Measurements from ENCODE around the gene CTDP1.

DNA sequence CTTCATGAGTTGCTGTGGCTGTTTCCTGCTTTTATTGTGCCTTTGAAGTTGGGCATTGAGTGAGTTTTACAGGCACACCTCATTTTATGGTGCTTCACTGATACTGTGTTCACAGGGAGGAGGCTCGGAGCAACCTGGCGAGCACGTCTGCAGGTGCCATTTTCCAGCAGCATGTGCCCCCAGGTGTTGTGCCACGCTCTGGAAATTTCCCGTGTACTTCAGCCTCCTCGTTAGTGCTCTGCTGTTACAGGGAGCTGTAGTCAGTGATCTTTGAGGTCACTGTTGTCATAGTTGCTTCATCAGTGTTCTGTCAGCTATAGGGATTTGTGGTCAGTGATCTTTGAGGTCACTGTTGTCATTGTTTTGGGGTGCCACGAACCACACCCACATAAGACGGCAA is 20.1 kb downstream of the CTDP1 start:
- TF ChIP-seq POLR2A (IDR thresholded peaks at IDR 0.05; ENCODE audit: low read length): no peak
- TF ChIP-seq GATA1 (IDR thresholded peaks at IDR 0.05; ENCODE audit: low read depth, low read length): no peak
